K562 (cell line): ENCODE results near the gene EYA3. TPM values are rescaled to one million over a fixed set of nuclear protein-coding genes. Genes with fewer than 3 reads are reported as not detected.
A peak's percentile ranks its signal among the peaks of the same experiment; 100 is the strongest.

ENCODE experiments used
- BHLHE40 ChIP-seq: IDR thresholded peaks from 2 replicates; pipeline ENCODE4 v1.6.1; 2011; ENCODE audit warnings: low read length, improper control_type of control experiment
- BRCA1 ChIP-seq, 2 experiments: fragments of 450-650 bp in 1 of 2; sonication (generic) in 1 of 2; formaldehyde crosslinking in 1 of 2; IDR thresholded peaks; 2 replicates each; pipeline versions ENCODE4 v1.5.0 to v1.6.1; 2017 to 2020; ENCODE audit warnings: mild to moderate bottlenecking in 1 of 2, missing genetic modification reagents in 1 of 2
- E2F8 ChIP-seq: fragments of 450-650 bp; IDR thresholded peaks from 2 replicates; pipeline ENCODE4 v1.7.1; 2018; ENCODE audit warnings: mild to moderate bottlenecking, low read depth; ENCODE audit not compliant: partially characterized antibody
- HNRNPH1 ChIP-seq: fragments of 200-400 bp; formaldehyde crosslinking; optimal IDR thresholded peaks from 2 replicates; pipeline ENCODE3; 2017; ENCODE audit warnings: low read depth, mild to moderate bottlenecking, low read length, moderate library complexity
- HOXB6 ChIP-seq: fragments of 250-450 bp; sonication (Bioruptor Pico); IDR thresholded peaks from 2 replicates; pipeline ENCODE4 v1.5.1; 2022; ENCODE audit warnings: mild to moderate bottlenecking, borderline replicate concordance
- IRF9 ChIP-seq: fragments of 450-650 bp; IDR thresholded peaks from 2 replicates; pipeline ENCODE4 v1.6.1; 2016; ENCODE audit warnings: missing biosample characterization, missing genetic modification characterization
- MECOM ChIP-seq: fragments of 250-450 bp; sonication (Bioruptor Pico); IDR thresholded peaks from 2 replicates; pipeline ENCODE4 v1.8.0; 2022; ENCODE audit warnings: inconsistent platforms
- MEIS2 ChIP-seq: fragments of 450-650 bp; IDR thresholded peaks from 2 replicates; pipeline ENCODE4 v1.6.1; 2014; ENCODE audit warnings: mild to moderate bottlenecking; ENCODE audit not compliant: partially characterized antibody
- NFIC ChIP-seq: fragments of 450-650 bp; IDR thresholded peaks from 2 replicates; pipeline ENCODE4 v1.6.1; 2017; ENCODE audit warnings: mild to moderate bottlenecking, inconsistent platforms
- SAP30 ChIP-seq: fragments of 200-600 bp; sonication (generic); IDR thresholded peaks from 2 replicates; pipeline ENCODE4 v1.6.1; 2012; ENCODE audit warnings: borderline replicate concordance, low read depth, mild to moderate bottlenecking, moderate library complexity, low read length, control low read depth, inconsistent platforms; ENCODE audit not compliant: insufficient read depth, poor library complexity, severe bottlenecking
- TAF1 ChIP-seq: IDR thresholded peaks from 2 replicates; pipeline ENCODE4 v1.6.1; 2011; ENCODE audit warnings: mild to moderate bottlenecking, low read length, moderate library complexity; ENCODE audit not compliant: insufficient read depth, control insufficient read depth, severe bottlenecking; ENCODE audit errors: extremely low read depth
- ZNF592 ChIP-seq: fragments of 450-650 bp; IDR thresholded peaks from 2 replicates; pipeline ENCODE4 v1.6.1; 2017; ENCODE audit warnings: antibody characterized with exemption, mild to moderate bottlenecking
- polyA plus RNA-seq, 8 experiments: library from polyadenylated mRNA; depleted of rRNA in 4 of 8; stranded (reverse) in 5 of 8; unstranded in 3 of 8; fragments of >200 nt; fragmentation: Nextera tagmentation in 2 of 8; fragmentation: Illumina TruSeq in 1 of 8; extraction: Ambion mirVana in 2 of 8; extraction: Trizol in 1 of 8; gene quantifications; 2 replicates each; pipeline versions ENCODE4 v1.2.1 to v1.2.3, GENCODE V29; 2011 to 2014; ENCODE audit warnings: inconsistent platforms in 1 of 8, missing spikeins in 1 of 8
- total RNA-seq, 7 experiments: library from RNA; depleted of rRNA in 6 of 7; stranded (reverse); fragments of >200 nt in 6 of 7; fragmentation: Illumina TruSeq in 2 of 7; extraction: Trizol in 2 of 7; gene quantifications; 2 replicates each; pipeline versions ENCODE4 v1.2.1 to v1.2.3, GENCODE V29; 2011 to 2021; ENCODE audit warnings: low replicate concordance in 1 of 7

The EYA3 gene
- total and polyA plus RNA-seq, 9 of the 15 experiments (the other 6 are each of a cell fraction or from before 2014, with no cell fraction given), result 21.7 to 64.0 (median 43.6) TPM

GRCh38 chr1:28091043-28091781, 2.8 kb upstream of the EYA3 start (continued):
- TF ChIP-seq ZNF592 (peak; percentile 70), HNRNPH1 (no peak), NFIC (no peak), HOXB6 (CRISPR knock-in tag) (no peak), BRCA1 (IDR thresholded peaks at IDR 0.05) (no peak), BRCA1 (CRISPR knock-in tag; IDR thresholded peaks at IDR 0.05) (no peak), IRF9 (tag) (peak; percentile 19; the same call in 1 of the 2 replicates), MEIS2 (no peak), MECOM (CRISPR knock-in tag) (no peak), TAF1 (no peak), SAP30 (no peak), BHLHE40 (no peak), E2F8 (no peak)
